ENCODE results near the gene TMEM18.
"Not testable (repeated sequence)": the region's sequence is repeated elsewhere in the genome, so short reads cannot be mapped to it uniquely, and the experiment has no call there.

The TMEM18 gene

GRCh38 chr2:714005-714741, 37.0 kb upstream of the TMEM18 start:
- Histone ChIP-seq H3K27me3 (ENCODE audit: control insufficient read depth in 1 of 2, insufficient read depth in 2 of 2, low read length in 2 of 2) (no peaks in the 10 kb centered on the region), H3K36me3 (ENCODE audit: control insufficient read depth in 1 of 2, insufficient read depth in 2 of 2, low read length in 2 of 2) (no peaks in the 10 kb centered on the region), H3K9ac (ENCODE audit: low read depth in 1 of 2, low read length in 2 of 2) (no peak overlapping the region)

DNA sequence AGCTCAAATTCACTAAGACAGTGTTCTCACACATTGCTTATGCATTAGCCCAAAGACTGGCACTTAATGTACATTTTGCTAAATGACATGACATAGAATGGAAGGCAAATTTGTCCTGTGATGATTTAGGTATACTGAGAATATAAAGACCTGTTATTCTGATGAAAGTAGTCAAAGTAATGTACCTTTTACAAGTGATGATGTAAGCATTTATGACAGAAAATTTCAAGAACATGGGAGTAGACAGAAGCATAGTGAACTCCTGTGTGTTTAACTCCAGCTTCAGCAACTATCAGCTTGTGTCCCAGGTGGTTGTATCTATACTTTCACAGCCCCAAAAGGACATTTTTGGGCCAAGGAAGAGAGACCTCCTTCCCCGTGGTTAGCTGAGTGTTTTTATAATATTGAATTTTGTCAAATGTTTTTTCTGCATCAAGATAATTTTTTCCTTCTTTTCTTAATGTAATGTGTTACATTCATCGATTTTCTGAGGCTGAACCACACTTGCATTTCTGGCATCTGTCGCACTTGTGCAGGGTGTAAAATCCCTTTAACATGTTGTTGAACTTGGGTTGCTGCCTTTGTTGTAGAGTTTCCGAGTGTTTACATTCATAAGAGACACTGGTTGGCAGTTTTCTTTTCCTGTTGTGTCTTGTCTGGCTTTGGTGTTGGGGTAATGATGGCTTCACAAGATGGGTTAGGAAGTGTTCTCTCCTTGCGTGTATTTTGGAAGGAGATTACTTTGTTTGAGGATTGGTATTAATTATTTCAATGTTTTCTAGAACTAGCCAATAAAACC, 33.9 kb upstream of the TMEM18 start:
- Histone ChIP-seq H3K27me3 (ENCODE audit: control insufficient read depth in 1 of 2, insufficient read depth in 2 of 2, low read length in 2 of 2) (no peaks in the 10 kb centered on the region), H3K4me1 (ENCODE audit: control insufficient read depth in 1 of 2, insufficient read depth in 2 of 2, low read length in 2 of 2) (no peaks in the 10 kb centered on the region), H3K9me3 (ENCODE audit: control insufficient read depth in 1 of 2, low read length in 2 of 2) (no peaks in the 10 kb centered on the region), H3K9ac (ENCODE audit: low read depth in 1 of 2, low read length in 2 of 2) (no peak overlapping the region), H3K36me3 (ENCODE audit: control insufficient read depth in 1 of 2, insufficient read depth in 2 of 2, low read length in 2 of 2) (no peaks in the 10 kb centered on the region), H3K4me3 (ENCODE audit: low read depth in 1 of 2, low read length in 2 of 2) (no peak overlapping the region), H3K27ac (ENCODE audit: low read depth, low read length) (no peak overlapping the region)

More at GRCh38 chr2:714005-714741, 37.0 kb upstream of the TMEM18 start:
- H3K9me3 ChIP-seq (ENCODE audit: control insufficient read depth in 1 of 2, low read length in 2 of 2) = no peaks in the 10 kb centered on the region
- H3K4me3 ChIP-seq (ENCODE audit: low read depth in 1 of 2, low read length in 2 of 2) = no peak overlapping the region
- H3K4me1 ChIP-seq (ENCODE audit: control insufficient read depth in 1 of 2, insufficient read depth in 2 of 2, low read length in 2 of 2) = no peaks in the 10 kb centered on the region
- no peak overlapping the region for H3K27ac ChIP-seq (ENCODE audit: low read depth, low read length)

DNA sequence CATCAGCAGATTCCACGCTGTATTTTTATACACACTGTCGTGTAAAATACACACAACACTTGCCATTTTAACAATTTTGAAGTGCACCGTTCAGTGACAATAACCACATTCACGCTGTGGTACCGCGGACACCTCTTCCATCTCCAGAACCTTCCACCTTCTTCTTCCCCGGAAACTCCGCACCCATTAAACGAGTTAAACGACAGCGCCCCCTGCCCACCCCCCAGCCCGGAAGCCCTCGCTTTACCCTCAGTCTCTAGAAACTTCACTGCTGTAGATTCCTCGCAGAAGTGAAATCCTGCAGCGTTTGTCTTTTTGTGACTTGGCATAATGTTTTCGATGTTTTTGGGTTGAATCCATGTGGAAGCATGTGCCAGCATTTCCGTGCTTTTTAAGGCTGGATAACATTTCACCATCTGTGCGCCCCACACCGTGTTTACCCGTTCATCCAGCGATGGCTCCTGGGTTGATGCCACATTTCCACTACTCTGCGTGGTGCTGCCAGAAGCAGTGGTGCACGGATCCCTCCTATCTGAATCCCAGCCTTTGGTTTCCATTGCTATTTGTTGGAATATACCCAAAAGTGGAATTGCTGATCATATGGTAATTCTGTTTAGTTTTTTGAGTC, 32.0 kb upstream of the TMEM18 start:
- no peaks in the 10 kb centered on the region for H3K27me3 ChIP-seq (ENCODE audit: control insufficient read depth in 1 of 2, insufficient read depth in 2 of 2, low read length in 2 of 2)
- H3K4me3 ChIP-seq (ENCODE audit: low read depth in 1 of 2, low read length in 2 of 2) = no peak overlapping the region
- no peak overlapping the region for H3K27ac ChIP-seq (ENCODE audit: low read depth, low read length)
- no peaks in the 10 kb centered on the region for H3K36me3 ChIP-seq (ENCODE audit: control insufficient read depth in 1 of 2, insufficient read depth in 2 of 2, low read length in 2 of 2)
- no peak overlapping the region for H3K9ac ChIP-seq (ENCODE audit: low read depth in 1 of 2, low read length in 2 of 2)
- H3K4me1 ChIP-seq (ENCODE audit: control insufficient read depth in 1 of 2, insufficient read depth in 2 of 2, low read length in 2 of 2) = no peaks in the 10 kb centered on the region
- no peaks in the 10 kb centered on the region for H3K9me3 ChIP-seq (ENCODE audit: control insufficient read depth in 1 of 2, low read length in 2 of 2)

DNA sequence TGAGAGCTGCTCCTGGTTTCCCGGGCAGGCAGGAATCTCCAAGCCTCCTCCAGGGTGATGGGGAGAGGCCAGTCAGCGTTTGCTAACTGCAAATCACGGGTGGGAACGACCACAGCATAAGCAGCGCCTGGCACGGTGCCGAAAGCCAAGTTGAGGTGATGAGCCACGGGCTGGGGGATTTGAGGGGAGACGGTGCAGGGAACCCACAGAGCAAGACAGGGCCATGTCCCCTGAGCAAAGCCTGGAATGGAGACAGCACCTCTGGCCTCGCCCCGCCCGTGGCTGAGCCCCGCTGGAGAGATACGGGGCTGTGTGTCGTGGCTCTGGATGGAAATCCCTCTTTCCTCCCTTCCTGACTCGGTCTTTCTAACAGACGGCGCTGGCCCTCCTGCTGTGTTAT, 31.5 kb upstream of the TMEM18 start:
- no peak overlapping the region for H3K4me3 ChIP-seq (ENCODE audit: low read depth in 1 of 2, low read length in 2 of 2)
- H3K27me3 ChIP-seq (ENCODE audit: control insufficient read depth in 1 of 2, insufficient read depth in 2 of 2, low read length in 2 of 2) = no peaks in the 10 kb centered on the region
- H3K36me3 ChIP-seq (ENCODE audit: control insufficient read depth in 1 of 2, insufficient read depth in 2 of 2, low read length in 2 of 2) = no peaks in the 10 kb centered on the region
- H3K9me3 ChIP-seq (ENCODE audit: control insufficient read depth in 1 of 2, low read length in 2 of 2) = no peaks in the 10 kb centered on the region
- H3K9ac ChIP-seq (ENCODE audit: low read depth in 1 of 2, low read length in 2 of 2) = no peak overlapping the region
- H3K4me1 ChIP-seq (ENCODE audit: control insufficient read depth in 1 of 2, insufficient read depth in 2 of 2, low read length in 2 of 2) = no peaks in the 10 kb centered on the region
- no peak overlapping the region for H3K27ac ChIP-seq (ENCODE audit: low read depth, low read length)

- Histone ChIP-seq H3K9ac (ENCODE audit: low read depth in 1 of 2, low read length in 2 of 2) (no peak overlapping the region), H3K4me1 (ENCODE audit: control insufficient read depth in 1 of 2, insufficient read depth in 2 of 2, low read length in 2 of 2) (no peaks in the 10 kb centered on the region), H3K36me3 (ENCODE audit: control insufficient read depth in 1 of 2, insufficient read depth in 2 of 2, low read length in 2 of 2) (no peaks in the 10 kb centered on the region), H3K27me3 (ENCODE audit: control insufficient read depth in 1 of 2, insufficient read depth in 2 of 2, low read length in 2 of 2) (no peaks in the 10 kb centered on the region), H3K9me3 (ENCODE audit: control insufficient read depth in 1 of 2, low read length in 2 of 2) (no peaks in the 10 kb centered on the region), H3K27ac (ENCODE audit: low read depth, low read length) (no peak overlapping the region), H3K4me3 (ENCODE audit: low read depth in 1 of 2, low read length in 2 of 2) (no peak overlapping the region)
These were observed 28.8 kb upstream of the TMEM18 start for GRCh38 chr2:705971-706511.

GRCh38 chr2:702765-703164, 25.6 kb upstream of the TMEM18 start:
- H3K36me3 ChIP-seq (ENCODE audit: control insufficient read depth in 1 of 2, insufficient read depth in 2 of 2, low read length in 2 of 2); H3K4me3 ChIP-seq (ENCODE audit: low read depth in 1 of 2, low read length in 2 of 2); H3K9me3 ChIP-seq (ENCODE audit: control insufficient read depth in 1 of 2, low read length in 2 of 2); H3K9ac ChIP-seq (ENCODE audit: low read depth in 1 of 2, low read length in 2 of 2); H3K27ac ChIP-seq (ENCODE audit: low read depth, low read length); H3K4me1 ChIP-seq (ENCODE audit: control insufficient read depth in 1 of 2, insufficient read depth in 2 of 2, low read length in 2 of 2); H3K27me3 ChIP-seq (ENCODE audit: control insufficient read depth in 1 of 2, insufficient read depth in 2 of 2, low read length in 2 of 2): not testable (repeated sequence)

DNA sequence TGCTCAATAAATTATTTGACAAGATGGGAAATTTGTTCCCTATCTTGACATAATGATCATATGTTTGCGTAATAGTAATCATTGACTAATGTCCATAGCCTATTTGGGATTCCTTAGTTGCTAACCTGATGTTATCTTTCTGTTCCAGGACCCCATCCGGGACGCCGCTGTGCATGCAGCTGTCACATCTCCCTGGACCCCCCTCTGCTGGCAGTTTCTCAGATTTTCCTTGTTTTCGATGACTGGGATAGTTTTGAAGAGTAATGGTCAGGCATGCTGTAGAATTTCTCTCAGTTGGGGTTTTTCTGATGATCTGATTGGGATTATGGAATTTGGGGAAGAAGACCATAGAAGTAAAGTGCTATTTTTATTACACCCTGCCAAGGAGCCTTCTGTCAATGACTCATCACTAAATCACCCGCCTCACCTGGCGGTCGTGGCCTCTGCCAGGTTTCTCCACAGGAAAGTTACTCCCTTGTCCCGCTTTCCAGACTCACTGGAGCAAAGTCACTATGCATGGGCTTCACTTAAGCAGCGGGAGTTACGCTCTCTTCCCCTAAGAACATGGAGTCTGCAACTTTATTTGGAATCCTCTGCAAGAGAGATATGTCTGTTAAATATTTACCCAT, 19.9 kb upstream of the TMEM18 start:
- no peaks in the 10 kb centered on the region for H3K36me3 ChIP-seq (ENCODE audit: control insufficient read depth in 1 of 2, insufficient read depth in 2 of 2, low read length in 2 of 2)
- H3K27me3 ChIP-seq (ENCODE audit: control insufficient read depth in 1 of 2, insufficient read depth in 2 of 2, low read length in 2 of 2) = no peaks in the 10 kb centered on the region
- no peak overlapping the region for H3K9ac ChIP-seq (ENCODE audit: low read depth in 1 of 2, low read length in 2 of 2)
- H3K4me3 ChIP-seq (ENCODE audit: low read depth in 1 of 2, low read length in 2 of 2) = no peak overlapping the region
- H3K27ac ChIP-seq (ENCODE audit: low read depth, low read length) = no peak overlapping the region
- no peaks in the 10 kb centered on the region for H3K4me1 ChIP-seq (ENCODE audit: control insufficient read depth in 1 of 2, insufficient read depth in 2 of 2, low read length in 2 of 2)
- H3K9me3 ChIP-seq (ENCODE audit: control insufficient read depth in 1 of 2, low read length in 2 of 2) = no peaks in the 10 kb centered on the region

DNA sequence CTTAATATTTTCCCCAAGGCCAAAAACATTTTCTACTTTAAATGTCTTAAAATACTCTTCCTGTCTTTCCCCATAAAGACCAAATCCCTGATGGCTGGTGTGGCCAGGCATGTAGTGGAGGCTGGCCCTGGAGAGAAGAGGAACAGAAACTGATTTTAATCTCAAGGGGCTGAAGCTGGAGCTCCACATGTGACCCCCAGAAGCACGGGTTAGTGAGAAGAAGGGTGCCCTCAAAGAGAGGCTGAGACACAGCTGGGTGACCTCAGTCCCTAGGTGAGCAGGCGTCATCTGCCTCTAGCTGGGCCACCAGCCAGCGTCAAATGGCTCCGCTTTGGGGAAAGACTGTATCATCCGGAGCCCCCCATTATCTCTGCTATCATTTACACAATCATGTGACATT, 19.3 kb upstream of the TMEM18 start:
- Histone ChIP-seq H3K4me3 (ENCODE audit: low read depth in 1 of 2, low read length in 2 of 2) (no peak overlapping the region), H3K27ac (ENCODE audit: low read depth, low read length) (no peak overlapping the region)

DNA sequence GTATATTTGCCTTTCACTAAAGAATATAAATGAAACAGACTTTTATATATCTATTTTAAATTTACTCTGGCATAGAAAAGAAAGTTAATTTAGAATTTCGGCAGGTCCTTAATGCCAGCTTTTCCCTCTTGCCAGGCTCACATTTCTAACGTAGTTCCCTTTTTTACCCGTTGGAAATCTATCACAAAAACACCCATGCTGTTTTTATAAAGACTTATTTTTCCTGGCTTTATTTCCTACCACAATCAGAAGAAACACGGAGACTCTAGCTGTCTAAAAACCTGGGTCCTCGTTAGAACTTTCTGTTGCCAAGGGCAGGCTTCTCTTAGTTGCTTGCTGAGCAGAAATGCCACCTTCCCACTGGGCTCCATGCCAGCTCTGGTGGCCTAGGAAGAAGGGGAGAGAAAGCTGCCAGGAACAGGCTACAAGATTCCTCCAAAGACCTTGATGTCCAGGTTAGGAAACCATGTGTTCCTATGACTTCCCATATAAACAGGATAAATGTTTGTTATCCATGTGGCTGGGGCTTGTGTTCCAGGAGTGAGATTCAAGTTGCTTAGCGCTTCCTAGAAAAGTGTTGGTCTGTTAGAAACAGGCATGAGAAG, 17.8 kb upstream of the TMEM18 start:
- H3K27me3 ChIP-seq (ENCODE audit: control insufficient read depth in 1 of 2, insufficient read depth in 2 of 2, low read length in 2 of 2) = no peaks in the 10 kb centered on the region
- no peak overlapping the region for H3K9ac ChIP-seq (ENCODE audit: low read depth in 1 of 2, low read length in 2 of 2)
- no peaks in the 10 kb centered on the region for H3K4me1 ChIP-seq (ENCODE audit: control insufficient read depth in 1 of 2, insufficient read depth in 2 of 2, low read length in 2 of 2)
- no peak overlapping the region for H3K27ac ChIP-seq (ENCODE audit: low read depth, low read length)
- H3K36me3 ChIP-seq (ENCODE audit: control insufficient read depth in 1 of 2, insufficient read depth in 2 of 2, low read length in 2 of 2) = no peaks in the 10 kb centered on the region
- no peak overlapping the region for H3K4me3 ChIP-seq (ENCODE audit: low read depth in 1 of 2, low read length in 2 of 2)
- no peaks in the 10 kb centered on the region for H3K9me3 ChIP-seq (ENCODE audit: control insufficient read depth in 1 of 2, low read length in 2 of 2)

More for the DNA sequence above, 19.3 kb upstream of the TMEM18 start:
- no peaks in the 10 kb centered on the region for H3K9me3 ChIP-seq (ENCODE audit: control insufficient read depth in 1 of 2, low read length in 2 of 2)
- H3K36me3 ChIP-seq (ENCODE audit: control insufficient read depth in 1 of 2, insufficient read depth in 2 of 2, low read length in 2 of 2) = no peaks in the 10 kb centered on the region
- H3K9ac ChIP-seq (ENCODE audit: low read depth in 1 of 2, low read length in 2 of 2) = no peak overlapping the region
- H3K4me1 ChIP-seq (ENCODE audit: control insufficient read depth in 1 of 2, insufficient read depth in 2 of 2, low read length in 2 of 2) = no peaks in the 10 kb centered on the region
- H3K27me3 ChIP-seq (ENCODE audit: control insufficient read depth in 1 of 2, insufficient read depth in 2 of 2, low read length in 2 of 2) = no peaks in the 10 kb centered on the region

Measured in duodenal mucosa (tissue), 2 donors.